ENCODE measurements around the gene NEDD4L.

GRCh38 chr18:58344080-58344670 is 300.1 kb downstream of the NEDD4L start:
- TF ChIP-seq CTCF (IDR thresholded peaks at IDR 0.05; ENCODE audit: insufficient read depth, low read depth, low read length) (no peak), EZH2 (IDR thresholded peaks at IDR 0.05; ENCODE audit: insufficient read depth, low read length) (no peak)
